CD4-positive, alpha-beta memory T cell (primary cell): Measurements from ENCODE around the gene KRTAP5-4. TPM values are rescaled to one million over a fixed set of nuclear protein-coding genes. Genes with fewer than 3 reads are reported as not detected.

Experiments used
- CTCF ChIA-PET: fragments of 350-600 bp; sonication (Branson Sonifier 250); formaldehyde crosslinking; loops from one replicate; lab custom pipeline; 2021; ENCODE audit warnings: inconsistent platforms; ENCODE audit not compliant: partially characterized antibody; lab: Charles Lee
- POLR2A ChIA-PET: fragments of 350-600 bp; sonication (Branson Sonifier 250); formaldehyde crosslinking; loops from one replicate; lab custom pipeline; 2021; ENCODE audit not compliant: partially characterized antibody; lab: Charles Lee
- DNase-seq, 5 donors: peaks; one replicate each; pipeline versions ENCODE4 v3.0.0 to v3.0.0-alpha.2; 2020 to 2022; ENCODE audit warnings: mixed read lengths in 1 of 5
- H3K27ac ChIP-seq: one replicate; pipeline ENCODE4 v1.7.0; 2013; ENCODE audit warnings: low read depth, low read length
- H3K27me3 ChIP-seq: 2 replicates; pipeline ENCODE4 v1.7.0; 2013; ENCODE audit warnings: mild to moderate bottlenecking, low read length, moderate library complexity; ENCODE audit not compliant: insufficient read depth
- H3K36me3 ChIP-seq: 2 replicates; pipeline ENCODE4 v1.7.0; 2013; ENCODE audit warnings: mild to moderate bottlenecking, low read length, moderate library complexity; ENCODE audit not compliant: insufficient read depth
- H3K4me1 ChIP-seq: 2 replicates; pipeline ENCODE4 v1.7.0; 2013; ENCODE audit warnings: mild to moderate bottlenecking, low read length, moderate library complexity; ENCODE audit not compliant: insufficient read depth
- H3K4me3 ChIP-seq, 2 donors: one replicate each; pipeline ENCODE4 v1.7.0; 2013; ENCODE audit warnings: low read length in 2 of 2, mild to moderate bottlenecking in 1 of 2
- H3K9me3 ChIP-seq, 2 donors: one replicate each; pipeline ENCODE4 v1.7.0; 2013; ENCODE audit warnings: low read length in 2 of 2, control low read depth in 1 of 2; ENCODE audit not compliant: control insufficient read depth in 1 of 2
- H3K27ac Mint-ChIP-seq, 7 donors: one replicate each; pipeline ENCODE4 v1.8.0; 2020 to 2021; ENCODE audit warnings: mixed read lengths in 7 of 7, mild to moderate bottlenecking in 6 of 7, inconsistent platforms in 3 of 7, moderate library complexity in 3 of 7
- H3K27me3 Mint-ChIP-seq, 2 donors: one replicate each; pipeline ENCODE4 v1.8.0; 2020 to 2021; ENCODE audit warnings: mixed read lengths in 2 of 2
- H3K36me3 Mint-ChIP-seq, 2 donors: one replicate each; pipeline ENCODE4 v1.8.0; 2020 to 2021; ENCODE audit warnings: mixed read lengths in 2 of 2, inconsistent platforms in 1 of 2, mild to moderate bottlenecking in 1 of 2
- H3K4me1 Mint-ChIP-seq, 4 donors: one replicate each; pipeline ENCODE4 v1.8.0; 2020 to 2021; ENCODE audit warnings: mixed read lengths in 4 of 4, mild to moderate bottlenecking in 1 of 4
- H3K4me3 Mint-ChIP-seq, 8 donors: one replicate each; pipeline ENCODE4 v1.8.0; 2020 to 2021; ENCODE audit warnings: mixed read lengths in 8 of 8, mild to moderate bottlenecking in 7 of 8, moderate library complexity in 6 of 8, inconsistent platforms in 3 of 8
- H3K9me3 Mint-ChIP-seq, 8 donors: one replicate each; pipeline ENCODE4 v1.8.0; 2020 to 2021; ENCODE audit warnings: mixed read lengths in 8 of 8, mild to moderate bottlenecking in 5 of 8, inconsistent platforms in 3 of 8, moderate library complexity in 1 of 8
- intact Hi-C: fragments of 100-400 bp; cut with micrococcal nuclease; formaldehyde crosslinking; loops from one replicate; pipeline ENCODE4 v1.15.1; 2023
- polyA plus RNA-seq, 2 donors: library from polyadenylated mRNA; unstranded; fragments of 300-500 nt; fragmentation: Illumina TruSeq; gene quantifications; one replicate each; pipeline ENCODE4 v1.2.3, GENCODE V29; 2021
- total RNA-seq, 2 experiments: library from RNA; stranded (reverse); gene quantifications; one replicate each; pipeline ENCODE4 v1.2.3, GENCODE V29; 2021

KRTAP5-4 gene
- total and polyA plus RNA-seq, 4 experiments from 2014 or later, result not detected

DNA sequence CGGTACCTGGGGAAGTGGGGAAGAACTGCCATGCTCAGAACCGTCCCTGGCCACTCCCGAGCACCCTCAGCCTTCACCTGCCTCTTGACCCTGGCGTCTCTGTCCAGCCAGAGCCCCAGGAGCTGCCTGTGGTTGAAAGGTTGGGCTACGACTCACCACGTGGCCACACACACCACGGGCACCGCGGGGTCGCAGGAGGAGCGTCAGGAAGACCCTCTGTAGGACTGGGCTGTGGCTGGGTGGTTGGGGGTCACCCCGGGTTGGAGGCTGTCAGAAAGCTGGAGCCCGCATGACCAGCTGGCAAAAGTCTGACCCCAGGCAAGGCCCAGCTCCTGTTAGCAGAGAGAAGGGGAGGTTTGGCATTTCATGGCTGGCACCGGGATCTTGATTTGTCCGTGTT lies 19.2 kb upstream of the KRTAP5-4 start:
- no peak overlapping the region for H3K27ac ChIP-seq
- H3K27ac Mint-ChIP-seq, result no peak overlapping the region
- DNase-seq, result no peak
- H3K4me1 ChIP-seq, result no peaks in the 10 kb centered on the region
- H3K36me3 ChIP-seq, result no peaks in the 10 kb centered on the region
- H3K27me3 Mint-ChIP-seq, result peaks cover 13 to 16% of the 10 kb centered on the region in 2 donors
- no peaks in the 10 kb centered on the region for H3K9me3 ChIP-seq
- ChIA-PET POLR2A (no interaction called here), CTCF (interaction anchor here (1.4 to 4.3 kb wide), 2 partner anchors 10 to 12 kb away, joined by 5 to 28 read pairs; no protein-coding TSS in a partner anchor)
- intact Hi-C loops, result no loop called here
- peaks cover 5% of the 10 kb centered on the region for H3K27me3 ChIP-seq
- H3K36me3 Mint-ChIP-seq, result no peaks in the 10 kb centered on the region
- no peak overlapping the region for H3K4me3 ChIP-seq
- H3K4me3 Mint-ChIP-seq, result no peak overlapping the region
- peaks cover 0 to 5% (median under 1%) of the 10 kb centered on the region in 4 donors for H3K4me1 Mint-ChIP-seq
- H3K9me3 Mint-ChIP-seq, result no peaks in the 10 kb centered on the region

DNA sequence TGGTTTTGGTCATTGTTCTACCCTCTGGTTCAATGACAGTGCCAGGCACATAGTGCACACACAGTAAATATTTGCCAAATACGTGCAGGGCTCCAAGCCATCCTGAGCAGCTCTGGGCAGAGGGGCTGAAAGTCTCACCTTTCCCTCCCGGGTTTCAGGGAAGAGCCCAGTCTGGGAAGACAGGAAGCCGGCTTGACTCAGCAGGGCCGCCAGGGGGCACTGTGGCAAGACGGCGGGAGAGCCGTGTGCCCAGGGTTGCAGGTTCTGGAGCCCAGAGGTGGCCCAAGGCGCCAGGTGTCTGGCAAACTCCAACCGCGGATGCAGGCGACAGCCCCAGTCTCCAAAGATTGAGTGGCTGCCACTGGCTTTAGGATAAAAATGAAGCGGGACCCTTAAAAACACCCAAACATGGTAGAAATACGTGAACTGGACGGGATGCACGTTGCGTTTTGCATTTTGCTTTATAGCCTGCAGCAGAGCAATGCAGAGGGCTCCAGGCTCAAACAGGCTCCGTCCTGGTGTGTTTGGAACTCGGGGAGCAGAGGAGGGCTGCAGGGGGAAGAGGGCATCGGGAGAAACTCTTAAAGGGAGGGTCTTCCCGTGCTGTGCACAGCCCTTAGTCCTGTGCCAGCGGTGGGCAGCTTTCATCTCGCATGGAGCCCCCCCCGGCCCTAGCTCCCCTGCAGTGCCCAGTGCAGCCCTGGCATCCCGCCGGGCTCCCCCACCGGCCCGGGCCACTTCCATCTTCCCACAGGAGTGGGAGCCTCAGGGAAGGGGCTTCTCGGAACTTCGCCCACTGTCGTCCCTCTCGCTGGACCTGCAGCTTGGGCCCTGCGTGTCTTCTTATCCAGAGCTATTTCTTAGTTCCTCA lies 18.4 kb upstream of the KRTAP5-4 start:
- H3K4me1 ChIP-seq, result no peaks in the 10 kb centered on the region
- no peak overlapping the region for H3K27ac Mint-ChIP-seq
- no peak overlapping the region for H3K4me3 ChIP-seq
- H3K4me3 Mint-ChIP-seq, result no peak overlapping the region
- no peaks in the 10 kb centered on the region for H3K9me3 ChIP-seq
- no peaks in the 10 kb centered on the region for H3K36me3 Mint-ChIP-seq
- H3K27ac ChIP-seq, result no peak overlapping the region
- H3K27me3 Mint-ChIP-seq, result peaks cover 13 to 20% of the 10 kb centered on the region in 2 donors
- CTCF ChIA-PET, result interaction anchor here (0.8 to 4.3 kb wide), 11 partner anchors 9 to 511 kb away, joined by 3 to 28 read pairs (median 4); partner anchors contain the start of gene KRTAP5-2
- peaks cover 5% of the 10 kb centered on the region for H3K27me3 ChIP-seq
- peak in 4 of 5 donors; percentile 16 to 36 (median 20) for DNase-seq
- intact Hi-C loops, result no loop called here
- POLR2A ChIA-PET, result no interaction called here
- peaks cover 0 to 5% (median under 1%) of the 10 kb centered on the region in 4 donors for H3K4me1 Mint-ChIP-seq
- no peaks in the 10 kb centered on the region for H3K9me3 Mint-ChIP-seq
- H3K36me3 ChIP-seq, result no peaks in the 10 kb centered on the region

DNA sequence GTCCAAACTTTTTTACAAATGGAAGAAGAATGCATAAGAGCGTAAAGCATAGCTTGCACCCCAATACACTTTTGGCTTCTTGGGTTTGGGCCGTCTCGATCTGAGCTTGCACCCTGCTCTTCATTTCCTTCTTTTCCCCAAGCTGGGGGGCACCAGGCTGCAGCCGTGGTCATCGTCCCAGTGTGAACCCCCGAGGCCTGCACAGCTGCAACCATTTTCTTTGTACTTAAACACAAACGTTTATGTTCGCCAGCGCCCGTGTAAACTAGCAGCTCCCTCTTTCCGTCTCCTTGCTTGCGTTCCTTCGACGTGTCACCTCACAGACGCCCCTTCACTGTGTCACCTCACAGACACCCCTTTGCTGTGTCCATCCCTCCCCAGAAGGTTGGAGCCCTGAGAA lies 17.7 kb upstream of the KRTAP5-4 start:
- Mint-ChIP-seq H3K9me3 (no peaks in the 10 kb centered on the region), H3K27me3 (peaks cover 13 to 19% of the 10 kb centered on the region in 2 donors), H3K4me1 (peaks cover 0 to 5% (median under 1%) of the 10 kb centered on the region in 4 donors), H3K36me3 (no peaks in the 10 kb centered on the region), H3K27ac (no peak overlapping the region), H3K4me3 (no peak overlapping the region)
- Histone ChIP-seq H3K27ac (no peak overlapping the region), H3K9me3 (no peaks in the 10 kb centered on the region), H3K4me1 (no peaks in the 10 kb centered on the region), H3K36me3 (no peaks in the 10 kb centered on the region), H3K27me3 (peaks cover 5% of the 10 kb centered on the region), H3K4me3 (no peak overlapping the region)
- ChIA-PET POLR2A (no interaction called here), CTCF (interaction anchor here (0.8 to 4.3 kb wide), 12 partner anchors 9 to 512 kb away, joined by 3 to 28 read pairs (median 4); partner anchors contain the start of gene KRTAP5-2)
- DNase-seq, result no peak
- intact Hi-C loops, result no loop called here

DNA sequence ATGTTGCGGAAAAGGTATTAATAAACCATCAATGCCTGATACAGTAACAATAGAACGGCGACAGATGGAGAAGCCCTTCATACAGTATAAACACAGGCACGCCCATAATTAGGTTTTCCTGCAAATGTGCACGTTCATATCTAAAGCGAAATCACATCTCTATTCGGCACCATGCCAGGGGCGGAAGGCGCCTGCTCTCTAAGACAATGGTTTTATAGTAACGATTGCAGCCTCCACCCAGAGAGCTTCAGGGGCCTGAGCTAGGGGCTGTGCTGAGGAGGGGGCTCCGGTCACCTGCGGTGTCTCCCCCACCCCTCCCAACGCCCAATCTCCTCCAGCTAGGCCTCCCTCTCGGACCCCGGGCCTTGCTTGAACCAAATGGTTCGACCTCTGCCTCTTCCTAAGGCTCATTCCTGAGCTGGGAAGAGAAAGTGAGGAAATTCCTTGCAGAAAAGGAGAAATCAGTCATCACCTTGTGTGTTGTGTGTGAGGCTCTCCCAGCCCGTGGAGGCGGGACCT lies 17.2 kb upstream of the KRTAP5-4 start:
- intact Hi-C loops, result no loop called here
- Mint-ChIP-seq H3K36me3 (no peaks in the 10 kb centered on the region), H3K27me3 (peaks cover 12 to 16% of the 10 kb centered on the region in 2 donors), H3K27ac (no peak overlapping the region), H3K4me3 (no peak overlapping the region), H3K4me1 (peaks cover 0 to 5% (median under 1%) of the 10 kb centered on the region in 4 donors), H3K9me3 (no peaks in the 10 kb centered on the region)
- no peaks in the 10 kb centered on the region for H3K36me3 ChIP-seq
- no peak overlapping the region for H3K4me3 ChIP-seq
- POLR2A ChIA-PET, result no interaction called here
- DNase-seq, result no peak
- no peak overlapping the region for H3K27ac ChIP-seq
- H3K27me3 ChIP-seq, result peaks cover 5% of the 10 kb centered on the region
- CTCF ChIA-PET, result interaction anchor here (0.8 to 4.3 kb wide), 12 partner anchors 8 to 513 kb away, joined by 3 to 28 read pairs (median 4); partner anchors contain the start of gene KRTAP5-2
- no peaks in the 10 kb centered on the region for H3K4me1 ChIP-seq
- H3K9me3 ChIP-seq, result no peaks in the 10 kb centered on the region

- peaks cover 0 to 5% (median under 1%) of the 10 kb centered on the region in 4 donors for H3K4me1 Mint-ChIP-seq
- POLR2A ChIA-PET, result no interaction called here
These were observed 16.4 kb upstream of the KRTAP5-4 start for GRCh38 chr11:1638344-1638743.

GRCh38 chr11:1637628-1638027 lies 15.7 kb upstream of the KRTAP5-4 start:
- H3K4me1 ChIP-seq, result no peaks in the 10 kb centered on the region
- H3K4me3 ChIP-seq, result no peak overlapping the region
- H3K36me3 Mint-ChIP-seq, result no peaks in the 10 kb centered on the region
- peaks cover 1 to 5% (median 3%) of the 10 kb centered on the region in 4 donors for H3K4me1 Mint-ChIP-seq
- H3K9me3 ChIP-seq, result no peaks in the 10 kb centered on the region
- no peaks in the 10 kb centered on the region for H3K9me3 Mint-ChIP-seq
- intact Hi-C loops, result no loop called here
- H3K27me3 Mint-ChIP-seq, result peaks cover 13 to 26% of the 10 kb centered on the region in 2 donors
- no peaks in the 10 kb centered on the region for H3K36me3 ChIP-seq
- peaks cover 5% of the 10 kb centered on the region for H3K27me3 ChIP-seq
- no peak overlapping the region for H3K27ac Mint-ChIP-seq
- CTCF ChIA-PET, result interaction anchor here (1.0 to 4.3 kb wide), 4 partner anchors 12 to 41 kb away, joined by 3 to 28 read pairs (median 10); no protein-coding TSS in a partner anchor
- no peak for DNase-seq
- no peak overlapping the region for H3K4me3 Mint-ChIP-seq
- no peak overlapping the region for H3K27ac ChIP-seq
- POLR2A ChIA-PET, result no interaction called here

More at GRCh38 chr11:1638344-1638743, 16.4 kb upstream of the KRTAP5-4 start:
- no peak overlapping the region for H3K4me3 ChIP-seq
- DNase-seq, result no peak
- H3K27me3 ChIP-seq, result peaks cover 5% of the 10 kb centered on the region
- no peaks in the 10 kb centered on the region for H3K9me3 ChIP-seq
- Mint-ChIP-seq H3K27me3 (peaks cover 10 to 21% of the 10 kb centered on the region in 2 donors), H3K4me3 (no peak overlapping the region), H3K36me3 (no peaks in the 10 kb centered on the region), H3K27ac (no peak overlapping the region), H3K9me3 (no peaks in the 10 kb centered on the region)
- no peak overlapping the region for H3K27ac ChIP-seq
- CTCF ChIA-PET, result interaction anchor here (1.0 to 4.3 kb wide), 6 partner anchors 12 to 42 kb away, joined by 3 to 28 read pairs (median 7); no protein-coding TSS in a partner anchor
- intact Hi-C loops, result no loop called here
- H3K36me3 ChIP-seq, result no peaks in the 10 kb centered on the region
- H3K4me1 ChIP-seq, result no peaks in the 10 kb centered on the region
